HepG2 (cell line): Measurements from ENCODE around the gene KLHL12. TPM values are rescaled to one million over a fixed set of nuclear protein-coding genes. Genes with fewer than 3 reads are reported as not detected.
A peak's percentile ranks its signal among the peaks of the same experiment; 100 is the strongest.

Source experiments
- ATAC-seq: fragments of 200-7000 bp; cut with Tn5 transposase; 3 replicates; pipeline ENCODE4 v1.9.1; 2020; ENCODE audit warnings: mild to moderate bottlenecking, moderate library complexity
- BruUV-seq: library from RNA; stranded (reverse); fragments of 400-500 nt; replicated peaks from 2 replicates; lab custom pipeline; 2021; lab: Mats Ljungman, UMichigan
- CTCF ChIA-PET: fragments of 300-600 bp; formaldehyde crosslinking; extraction: SDS; loops from one replicate; lab custom pipeline; 2021; ENCODE audit warnings: low total read pairs, inconsistent platforms, low intra/inter-chr PET ratio; lab: Yijun Ruan, JAX
- POLR2A ChIA-PET: fragments of 350-600 bp; sonication (Branson Sonifier 250); formaldehyde crosslinking; loops from one replicate; lab custom pipeline; 2020; ENCODE audit warnings: antibody characterized with exemption, inconsistent platforms; lab: Yijun Ruan, JAX
- DNase-seq: peaks from one replicate; pipeline ENCODE4 v3.0.0-alpha.2; 2015; ENCODE audit warnings: low spot score
- FAIRE-seq: peaks from 3 replicates; lab custom pipeline; 2011; peaks lifted over from hg19 to GRCh38; lab: Jason Lieb, UNC
- H2AFZ ChIP-seq: one replicate; pipeline ENCODE4 v1.6.1; 2011; ENCODE audit warnings: low read length, inconsistent platforms
- H3K27ac ChIP-seq: fragments of 300-600 bp; 3 replicates; pipeline ENCODE4 v1.8.0; 2011; ENCODE audit warnings: mixed run types, mild to moderate bottlenecking, mixed read lengths, low read length, inconsistent platforms; ENCODE audit not compliant: insufficient read depth; ENCODE audit errors: extremely low read length
- H3K27me3 ChIP-seq, 2 experiments: fragments of 200-600 bp in 1 of 2; 2 replicates in 1 of 2; 3 replicates in 1 of 2; pipeline versions ENCODE4 v1.6.0 to v1.8.0; 2011; ENCODE audit warnings: low read length in 2 of 2, mild to moderate bottlenecking in 2 of 2, moderate library complexity in 2 of 2, inconsistent platforms in 1 of 2; ENCODE audit not compliant: insufficient read depth in 2 of 2, control insufficient read depth in 1 of 2
- H3K36me3 ChIP-seq, 2 experiments: fragments of 200-600 bp in 1 of 2; replicated peaks in 1 of 2; 2 replicates in 1 of 2; 3 replicates in 1 of 2; pipeline versions ENCODE4 v1.5.1 to v1.8.0; 2011; ENCODE audit warnings: low read length in 2 of 2, inconsistent platforms in 1 of 2; ENCODE audit not compliant: insufficient read depth in 2 of 2, control insufficient read depth in 1 of 2
- H3K4me1 ChIP-seq: 2 replicates; pipeline ENCODE4 v1.5.1; 2012; ENCODE audit warnings: low read length, inconsistent platforms; ENCODE audit not compliant: insufficient read depth
- H3K4me2 ChIP-seq: 2 replicates; pipeline ENCODE4 v1.6.0; 2011; ENCODE audit warnings: low read depth, low read length, inconsistent platforms
- H3K4me3 ChIP-seq, 3 experiments: fragments of 200-600 bp in 1 of 3; sonication (generic), shearing (Covaris generic) in 1 of 3; replicated peaks in 1 of 3; 2 replicates each; pipeline ENCODE4 v1.5.1; 2011 to 2016; ENCODE audit warnings: low read length in 3 of 3, inconsistent platforms in 2 of 3, low read depth in 2 of 3, mild to moderate bottlenecking in 2 of 3, control low read depth in 1 of 3, mixed read lengths in 1 of 3; ENCODE audit not compliant: insufficient read depth in 1 of 3
- H3K79me2 ChIP-seq: one replicate; pipeline ENCODE4 v1.6.1; 2011; ENCODE audit warnings: low read length, inconsistent platforms; ENCODE audit not compliant: insufficient read depth
- H3K9ac ChIP-seq: 2 replicates; pipeline ENCODE4 v1.6.0; 2011; ENCODE audit warnings: mild to moderate bottlenecking, low read depth, low read length, inconsistent platforms; ENCODE audit not compliant: insufficient read depth
- H3K9me3 ChIP-seq: 2 replicates; pipeline ENCODE4 v1.5.1; 2012; ENCODE audit warnings: mild to moderate bottlenecking, low read length
- H4K20me1 ChIP-seq: 2 replicates; pipeline ENCODE4 v1.6.0; 2011; ENCODE audit warnings: inconsistent platforms, mild to moderate bottlenecking, low read length, moderate library complexity; ENCODE audit not compliant: insufficient read depth
- ATAD3A ChIP-seq: sonication (generic); formaldehyde crosslinking; IDR thresholded peaks from 2 replicates; pipeline ENCODE4 v1.4.0; 2020; ENCODE audit warnings: missing genetic modification reagents
- DNMT3B ChIP-seq: conservative IDR thresholded peaks from 2 replicates; pipeline ENCODE4 v1.6.1; 2016; ENCODE audit warnings: missing biosample characterization, control low read depth
- MED13 ChIP-seq: sonication (generic); formaldehyde crosslinking; IDR thresholded peaks from 2 replicates; pipeline ENCODE4 v1.5.0; 2020; ENCODE audit warnings: missing genetic modification reagents
- MIER3 ChIP-seq: IDR thresholded peaks from 2 replicates; pipeline ENCODE4 v1.6.1; 2016; ENCODE audit warnings: missing compliant biosample characterization, borderline replicate concordance
- PAWR ChIP-seq: sonication (generic); formaldehyde crosslinking; IDR thresholded peaks from 2 replicates; pipeline ENCODE4 v1.4.0; 2020; ENCODE audit warnings: missing genetic modification reagents, mild to moderate bottlenecking, borderline replicate concordance
- SATB2 ChIP-seq: sonication (generic); formaldehyde crosslinking; IDR thresholded peaks from 2 replicates; pipeline ENCODE4 v1.5.0; 2020; ENCODE audit warnings: missing genetic modification reagents
- SRSF1 ChIP-seq: fragments of 200-400 bp; formaldehyde crosslinking; optimal IDR thresholded peaks from 2 replicates; pipeline ENCODE3; 2017; ENCODE audit warnings: mild to moderate bottlenecking, low read depth, low read length, moderate library complexity
- SUZ12 ChIP-seq: fragments of 150-350 bp; IDR thresholded peaks from 2 replicates; pipeline ENCODE4 v1.6.1; 2014; ENCODE audit warnings: low read depth, low read length
- ZSCAN20 ChIP-seq: sonication (generic); formaldehyde crosslinking; IDR thresholded peaks from 2 replicates; pipeline ENCODE4 v1.4.0; 2020; ENCODE audit warnings: missing genetic modification reagents, mild to moderate bottlenecking, borderline replicate concordance
- WGBS: methylation state at CpG from one replicate; pipeline ENCODE4 v1.1.6; 2017; ENCODE audit warnings: low lambda C conversion rate; 5-methylcytosine and 5-hydroxymethylcytosine counted together
- in situ Hi-C: cut with HindIII; loops from 2 replicates; pipeline ENCODE4 v1.10.0; 2017; ENCODE audit warnings: low pct_unique_long_range_greater_than_20kb; ENCODE audit not compliant: extremely low pct_ligation_motif_present
- intact Hi-C: fragments of 100-400 bp; cut with micrococcal nuclease; formaldehyde crosslinking; loops from one replicate; pipeline ENCODE4 v1.10.0; 2022; ENCODE audit not compliant: unreplicated experiment
- polyA plus RNA-seq, 8 experiments: library from polyadenylated mRNA; depleted of rRNA in 3 of 8; stranded (reverse) in 7 of 8; unstranded in 1 of 8; fragments of >200 nt; fragmentation: Illumina TruSeq in 4 of 8; extraction: Trizol in 4 of 8; gene quantifications; 2 replicates each; pipeline versions ENCODE4 v1.2.1 to v1.2.3, GENCODE V29; 2011 to 2016; ENCODE audit warnings: low read depth in 4 of 8, missing spikeins in 1 of 8, mixed read lengths in 1 of 8; ENCODE audit not compliant: insufficient read depth in 1 of 8
- total RNA-seq, 5 experiments: library from RNA; depleted of rRNA; stranded (reverse); fragments of >200 nt; fragmentation: Illumina TruSeq; extraction: Trizol; gene quantifications; 2 replicates each; pipeline ENCODE4 v1.2.3, GENCODE V29; 2016; ENCODE audit warnings: low read depth in 1 of 5
- TF ChIP-seq, protein P1 (sequence below): sonication (generic); formaldehyde crosslinking; IDR thresholded peaks from 2 replicates; pipeline ENCODE4 v1.5.0; 2020; ENCODE audit warnings: mild to moderate bottlenecking, missing genetic modification reagents, borderline replicate concordance
- TF ChIP-seq, protein P2 (sequence below), 2 experiments: sonication (generic) in 1 of 2; formaldehyde crosslinking in 1 of 2; IDR thresholded peaks; 2 replicates each; pipeline versions ENCODE4 v1.6.1 to v1.9.0; 2014 to 2022; ENCODE audit warnings: antibody characterized with exemption in 1 of 2, borderline replicate concordance in 1 of 2, inconsistent platforms in 1 of 2, low read depth in 1 of 2, missing genetic modification reagents in 1 of 2
- TF ChIP-seq, protein P3 (sequence below): sonication (generic); formaldehyde crosslinking; IDR thresholded peaks from 2 replicates; pipeline ENCODE4 v1.5.0; 2020; ENCODE audit warnings: mild to moderate bottlenecking, missing genetic modification reagents, borderline replicate concordance

KLHL12 gene
- total and polyA plus RNA-seq, 2 of the 13 experiments (the other 11 are each of a cell fraction or from before 2014, with no cell fraction given) = 19.2 to 25.2 TPM

DNA sequence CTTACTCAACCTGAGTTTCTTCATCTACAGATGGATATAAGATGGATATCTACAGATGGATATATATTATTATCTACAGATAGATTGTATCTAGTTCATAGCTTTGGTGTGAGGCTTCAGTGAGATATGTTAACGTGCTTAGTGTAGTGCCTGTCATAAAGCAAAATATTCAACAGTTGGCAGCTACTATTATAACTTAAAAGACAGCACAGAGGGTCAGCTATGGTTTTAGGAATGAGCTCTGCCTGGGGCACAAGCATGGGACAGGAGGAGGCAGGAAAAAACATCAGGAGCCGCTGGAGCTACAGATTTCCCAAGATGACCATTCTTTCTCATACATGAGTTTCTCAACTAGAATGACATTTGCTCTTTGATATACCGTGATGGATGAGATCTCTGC lies 41.3 kb upstream of the KLHL12 start:
- intact Hi-C loops = loop anchor here (2.0 kb wide), 1 partner anchor 42 kb away; the partner anchor contains the start of gene KLHL12
- no peaks in the 10 kb centered on the region for H4K20me1 ChIP-seq
- no peak for DNase-seq
- H3K4me2 ChIP-seq = peak overlapping the region; percentile 96
- 0 out of 5 replicates have a peak, but pooled peaks cover 0 to 6% of the 10 kb centered on the region in 2 experiments for H3K27me3 ChIP-seq
- ChIA-PET CTCF (interaction anchor here (1.4 kb wide), 1 partner anchor 42 kb away, joined by 7 read pairs; the partner anchor contains the start of gene KLHL12), POLR2A (interaction anchor here (1.0 to 1.9 kb wide), 4 partner anchors 39 to 160 kb away, joined by 4 to 11 read pairs (median 4); partner anchors contain the start of genes KDM5B, KLHL12 and TMEM183A)
- H3K9me3 ChIP-seq = no peaks in the 10 kb centered on the region
- in situ Hi-C loops = no loop called here
- no peak overlapping the region for H3K27ac ChIP-seq
- no peak for FAIRE-seq
- no TSS peak for BruUV-seq
- no peak for ATAC-seq
- peak overlapping the region; percentile 57 for H3K9ac ChIP-seq
- 0 out of 5 replicates have a peak, but pooled peaks cover 0 to 1% of the 10 kb centered on the region in 2 experiments for H3K36me3 ChIP-seq
- H3K79me2 ChIP-seq = no peaks in the 10 kb centered on the region
- 2% methylated on average over 3 of the region's 3 CpGs for WGBS
- peak overlapping the region; percentile 65 to 93 (median 78) for H3K4me3 ChIP-seq
- H2AFZ ChIP-seq = no peak overlapping the region
- H3K4me1 ChIP-seq = peaks cover 25% of the 10 kb centered on the region
- TF ChIP-seq DNMT3B (CRISPR knock-in tag) (no peak), SATB2 (CRISPR knock-in tag) (no peak), PAWR (CRISPR knock-in tag) (no peak), SUZ12 (no peak), ZSCAN20 (no peak), ATAD3A (CRISPR knock-in tag) (no peak), MIER3 (CRISPR knock-in tag) (no peak), MED13 (CRISPR knock-in tag) (no peak), SRSF1 (no peak)
- TF ChIP-seq, protein P1, sequence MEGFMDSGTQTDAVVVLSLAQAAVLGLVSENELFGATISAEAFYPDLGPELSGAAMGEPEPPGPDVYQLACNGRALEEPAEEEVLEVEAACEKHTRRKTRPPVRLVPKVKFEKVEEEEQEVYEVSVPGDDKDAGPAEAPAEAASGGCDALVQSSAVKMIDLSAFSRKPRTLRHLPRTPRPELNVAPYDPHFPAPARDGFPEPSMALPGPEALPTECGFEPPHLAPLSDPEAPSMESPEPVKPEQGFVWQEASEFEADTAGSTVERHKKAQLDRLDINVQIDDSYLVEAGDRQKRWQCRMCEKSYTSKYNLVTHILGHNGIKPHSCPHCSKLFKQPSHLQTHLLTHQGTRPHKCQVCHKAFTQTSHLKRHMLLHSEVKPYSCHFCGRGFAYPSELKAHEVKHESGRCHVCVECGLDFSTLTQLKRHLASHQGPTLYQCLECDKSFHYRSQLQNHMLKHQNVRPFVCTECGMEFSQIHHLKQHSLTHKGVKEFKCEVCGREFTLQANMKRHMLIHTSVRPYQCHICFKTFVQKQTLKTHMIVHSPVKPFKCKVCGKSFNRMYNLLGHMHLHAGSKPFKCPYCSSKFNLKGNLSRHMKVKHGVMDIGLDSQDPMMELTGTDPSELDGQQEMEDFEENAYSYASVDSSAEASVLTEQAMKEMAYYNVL = no peak
- TF ChIP-seq, protein P2, sequence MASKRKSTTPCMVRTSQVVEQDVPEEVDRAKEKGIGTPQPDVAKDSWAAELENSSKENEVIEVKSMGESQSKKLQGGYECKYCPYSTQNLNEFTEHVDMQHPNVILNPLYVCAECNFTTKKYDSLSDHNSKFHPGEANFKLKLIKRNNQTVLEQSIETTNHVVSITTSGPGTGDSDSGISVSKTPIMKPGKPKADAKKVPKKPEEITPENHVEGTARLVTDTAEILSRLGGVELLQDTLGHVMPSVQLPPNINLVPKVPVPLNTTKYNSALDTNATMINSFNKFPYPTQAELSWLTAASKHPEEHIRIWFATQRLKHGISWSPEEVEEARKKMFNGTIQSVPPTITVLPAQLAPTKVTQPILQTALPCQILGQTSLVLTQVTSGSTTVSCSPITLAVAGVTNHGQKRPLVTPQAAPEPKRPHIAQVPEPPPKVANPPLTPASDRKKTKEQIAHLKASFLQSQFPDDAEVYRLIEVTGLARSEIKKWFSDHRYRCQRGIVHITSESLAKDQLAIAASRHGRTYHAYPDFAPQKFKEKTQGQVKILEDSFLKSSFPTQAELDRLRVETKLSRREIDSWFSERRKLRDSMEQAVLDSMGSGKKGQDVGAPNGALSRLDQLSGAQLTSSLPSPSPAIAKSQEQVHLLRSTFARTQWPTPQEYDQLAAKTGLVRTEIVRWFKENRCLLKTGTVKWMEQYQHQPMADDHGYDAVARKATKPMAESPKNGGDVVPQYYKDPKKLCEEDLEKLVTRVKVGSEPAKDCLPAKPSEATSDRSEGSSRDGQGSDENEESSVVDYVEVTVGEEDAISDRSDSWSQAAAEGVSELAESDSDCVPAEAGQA (IDR thresholded peaks at IDR 0.05; ENCODE audit: low read depth) = no peak
- TF ChIP-seq, protein P2 (CRISPR knock-in tag; IDR thresholded peaks at IDR 0.05; ENCODE audit: borderline replicate concordance) = no peak
- TF ChIP-seq, protein P3, sequence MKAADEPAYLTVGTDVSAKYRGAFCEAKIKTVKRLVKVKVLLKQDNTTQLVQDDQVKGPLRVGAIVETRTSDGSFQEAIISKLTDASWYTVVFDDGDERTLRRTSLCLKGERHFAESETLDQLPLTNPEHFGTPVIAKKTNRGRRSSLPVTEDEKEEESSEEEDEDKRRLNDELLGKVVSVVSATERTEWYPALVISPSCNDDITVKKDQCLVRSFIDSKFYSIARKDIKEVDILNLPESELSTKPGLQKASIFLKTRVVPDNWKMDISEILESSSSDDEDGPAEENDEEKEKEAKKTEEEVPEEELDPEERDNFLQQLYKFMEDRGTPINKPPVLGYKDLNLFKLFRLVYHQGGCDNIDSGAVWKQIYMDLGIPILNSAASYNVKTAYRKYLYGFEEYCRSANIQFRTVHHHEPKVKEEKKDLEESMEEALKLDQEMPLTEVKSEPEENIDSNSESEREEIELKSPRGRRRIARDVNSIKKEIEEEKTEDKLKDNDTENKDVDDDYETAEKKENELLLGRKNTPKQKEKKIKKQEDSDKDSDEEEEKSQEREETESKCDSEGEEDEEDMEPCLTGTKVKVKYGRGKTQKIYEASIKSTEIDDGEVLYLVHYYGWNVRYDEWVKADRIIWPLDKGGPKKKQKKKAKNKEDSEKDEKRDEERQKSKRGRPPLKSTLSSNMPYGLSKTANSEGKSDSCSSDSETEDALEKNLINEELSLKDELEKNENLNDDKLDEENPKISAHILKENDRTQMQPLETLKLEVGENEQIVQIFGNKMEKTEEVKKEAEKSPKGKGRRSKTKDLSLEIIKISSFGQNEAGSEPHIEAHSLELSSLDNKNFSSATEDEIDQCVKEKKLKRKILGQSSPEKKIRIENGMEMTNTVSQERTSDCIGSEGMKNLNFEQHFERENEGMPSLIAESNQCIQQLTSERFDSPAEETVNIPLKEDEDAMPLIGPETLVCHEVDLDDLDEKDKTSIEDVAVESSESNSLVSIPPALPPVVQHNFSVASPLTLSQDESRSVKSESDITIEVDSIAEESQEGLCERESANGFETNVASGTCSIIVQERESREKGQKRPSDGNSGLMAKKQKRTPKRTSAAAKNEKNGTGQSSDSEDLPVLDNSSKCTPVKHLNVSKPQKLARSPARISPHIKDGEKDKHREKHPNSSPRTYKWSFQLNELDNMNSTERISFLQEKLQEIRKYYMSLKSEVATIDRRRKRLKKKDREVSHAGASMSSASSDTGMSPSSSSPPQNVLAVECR (CRISPR knock-in tag) = no peak
